Measurements from ENCODE around the gene TLE3.

- TF ChIP-seq POLR2A (IDR thresholded peaks at IDR 0.05) (no peak), CTCF (IDR thresholded peaks at IDR 0.05) (no peak)
These were observed 20.2 kb downstream of the TLE3 start for GRCh38 chr15:70077188-70078147.
